T-helper 17 cell (primary cell): ENCODE data around the gene HTR2A. TPM values are rescaled to one million over a fixed set of nuclear protein-coding genes. Genes with fewer than 3 reads are reported as not detected.

Experiments used
- ATAC-seq: fragments of 150-1000 bp; cut with Tn5 transposase; 2 replicates; pipeline ENCODE4 v1.10.0; 2021; ENCODE audit warnings: mild to moderate bottlenecking, moderate library complexity
- DNase-seq, 3 donors: peaks; one replicate each; pipeline versions ENCODE4 v3.0.0 to v3.0.0-alpha.2; 2020 to 2021
- H3K9me3 ChIP-seq: one replicate; pipeline ENCODE4 v1.7.0; 2013; ENCODE audit warnings: low read length, mild to moderate bottlenecking; ENCODE audit not compliant: control insufficient read depth, poor library complexity, severe bottlenecking
- H3K27ac Mint-ChIP-seq: one replicate; pipeline ENCODE4 v1.8.0; 2022; ENCODE audit warnings: mild to moderate bottlenecking, moderate library complexity, mixed read lengths
- H3K27me3 Mint-ChIP-seq: one replicate; pipeline ENCODE4 v1.8.0; 2022; ENCODE audit warnings: mixed read lengths
- H3K36me3 Mint-ChIP-seq: one replicate; pipeline ENCODE4 v1.8.0; 2022; ENCODE audit warnings: low read depth, mixed read lengths
- H3K4me1 Mint-ChIP-seq: one replicate; pipeline ENCODE4 v1.8.0; 2022; ENCODE audit warnings: mild to moderate bottlenecking, mixed read lengths
- H3K4me3 Mint-ChIP-seq: one replicate; pipeline ENCODE4 v1.8.0; 2022; ENCODE audit warnings: mild to moderate bottlenecking, moderate library complexity, mixed read lengths
- total RNA-seq, 4 donors: library from RNA in 2 of 4; stranded (reverse) in 2 of 4; gene quantifications; one replicate each; pipeline ENCODE4 v1.2.3 and lab custom pipeline; 2022 to 2026

HTR2A gene
- total RNA-seq, 2 donors from 2014 or later = not detected

DNA sequence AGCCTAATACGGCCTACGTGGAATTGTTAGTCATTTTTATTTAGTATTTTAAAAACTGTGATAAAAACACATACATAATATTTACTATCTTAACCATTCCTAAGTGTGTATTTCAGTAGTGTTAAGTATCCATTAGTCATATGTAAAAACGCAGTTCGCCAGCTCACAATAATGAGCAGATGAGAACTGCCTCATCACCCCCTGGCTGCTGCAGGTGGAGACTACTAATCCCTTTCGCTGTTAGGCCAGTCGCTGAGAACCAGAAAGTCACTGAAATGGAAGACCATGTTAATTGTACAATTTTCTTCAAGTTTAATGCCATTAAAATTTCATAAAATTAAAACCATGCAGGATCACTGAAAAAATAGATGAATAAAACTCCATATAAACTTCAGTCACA lies 101.5 kb downstream of the HTR2A start:
- Mint-ChIP-seq H3K4me3 (no peak overlapping the region), H3K27ac (no peak overlapping the region), H3K36me3 (peaks cover 10% of the 10 kb centered on the region), H3K4me1 (peaks cover 32% of the 10 kb centered on the region), H3K27me3 (no peaks in the 10 kb centered on the region)
- ATAC-seq (no peak), DNase-seq (no peak)
- no peaks in the 10 kb centered on the region for H3K9me3 ChIP-seq

- DNase-seq = no peak
- H3K36me3 Mint-ChIP-seq = peaks cover 2% of the 10 kb centered on the region
- ATAC-seq = no peak
- no peaks in the 10 kb centered on the region for H3K27me3 Mint-ChIP-seq
- no peak overlapping the region for H3K27ac Mint-ChIP-seq
- peaks cover 8% of the 10 kb centered on the region for H3K4me1 Mint-ChIP-seq
- H3K9me3 ChIP-seq = no peaks in the 10 kb centered on the region
- H3K4me3 Mint-ChIP-seq = no peak overlapping the region
Observed at GRCh38 chr13:46783504-46783903, 113.3 kb downstream of the HTR2A start.

DNA sequence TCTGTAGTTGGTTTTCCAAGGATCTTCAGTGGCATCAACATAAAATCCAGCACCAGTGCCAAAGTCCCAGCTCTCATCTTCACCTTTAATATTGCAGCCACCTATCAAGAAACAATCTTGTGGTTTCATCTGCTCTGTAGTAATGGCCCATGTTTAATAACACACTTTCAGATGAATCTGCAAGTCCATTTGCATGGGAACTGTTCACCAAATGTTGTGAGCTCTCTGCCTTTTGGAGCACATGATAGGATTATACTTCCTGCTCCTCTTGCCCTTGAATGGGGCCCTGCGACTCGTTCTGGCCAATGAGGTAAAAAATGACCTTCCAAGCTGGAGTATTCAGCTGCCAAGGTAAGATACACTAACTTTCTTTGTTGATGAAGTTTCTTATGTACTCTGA lies 114.2 kb downstream of the HTR2A start:
- no peak for DNase-seq
- Mint-ChIP-seq H3K4me3 (no peak overlapping the region), H3K27ac (no peak overlapping the region), H3K4me1 (peaks cover 2% of the 10 kb centered on the region), H3K27me3 (no peaks in the 10 kb centered on the region), H3K36me3 (peaks cover 6% of the 10 kb centered on the region)
- no peaks in the 10 kb centered on the region for H3K9me3 ChIP-seq
- ATAC-seq = no peak

DNA sequence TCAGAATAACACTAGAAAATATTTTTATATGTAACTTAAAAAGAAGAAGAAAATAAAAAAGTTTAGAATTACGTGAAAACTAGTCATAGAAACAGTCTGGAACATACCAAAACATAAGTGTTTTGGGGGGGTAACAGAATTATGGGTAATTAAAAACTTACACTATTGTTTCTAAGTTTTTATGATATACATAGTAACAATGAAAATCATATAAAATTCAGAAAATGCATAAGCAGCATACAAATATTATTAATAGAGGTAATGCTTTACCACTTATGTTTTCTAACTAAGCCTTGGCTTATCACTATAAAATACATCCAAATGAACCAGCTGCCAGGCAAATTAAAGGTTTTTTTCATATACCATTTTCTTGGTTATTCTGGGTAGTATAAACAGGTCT lies 114.8 kb downstream of the HTR2A start:
- Mint-ChIP-seq H3K36me3 (peaks cover 6% of the 10 kb centered on the region), H3K27me3 (no peaks in the 10 kb centered on the region), H3K4me3 (no peak overlapping the region), H3K4me1 (peaks cover 2% of the 10 kb centered on the region), H3K27ac (no peak overlapping the region)
- no peak for ATAC-seq
- H3K9me3 ChIP-seq = no peaks in the 10 kb centered on the region
- no peak for DNase-seq

Other genes starting within 250 kb of the HTR2A start
- gene ESD, start 99.9 kb downstream of the HTR2A start, total RNA-seq = 10 to 100 TPM; 29.8 to 31.3 TPM